ENCODE data around the gene OR52E6. TPM values are rescaled to one million over a fixed set of nuclear protein-coding genes. Genes with fewer than 3 reads are reported as not detected.

Gene OR52E6
- not detected for total RNA-seq

GRCh38 chr11:5841797-5842196 is at the start of gene OR52E6:
TSS of gene OR52E6 (minus strand) at chr11:5841897. CDS start at chr11:5841897, 0 bp downstream.
- no peak for DNase-seq

- DNase-seq, result no peak
These were observed 49.6 kb upstream of the OR52E6 start for GRCh38 chr11:5891216-5891800.

GRCh38 chr11:5887661-5888060 is 46.0 kb upstream of the OR52E6 start:
- no peak for DNase-seq

- no peak for DNase-seq
These were observed 45.5 kb upstream of the OR52E6 start for GRCh38 chr11:5887172-5887571.

GRCh38 chr11:5881756-5882155 is 40.1 kb upstream of the OR52E6 start:
- DNase-seq, result no peak

GRCh38 chr11:5880329-5880728 is 38.6 kb upstream of the OR52E6 start, which contains the start of gene OR52E4:
TSS of gene OR52E4 (plus strand) at chr11:5880629. CDS start at chr11:5884293, 3,664 bp downstream.
- no peak for DNase-seq

GRCh38 chr11:5878564-5878963 is 36.9 kb upstream of the OR52E6 start:
- no peak for DNase-seq

GRCh38 chr11:5865826-5866225 is 24.1 kb upstream of the OR52E6 start:
- no peak for DNase-seq

GRCh38 chr11:5857590-5857989 is 15.9 kb upstream of the OR52E6 start, which contains the start of gene OR52E8:
TSS of gene OR52E8 (minus strand) at chr11:5857690. CDS start at chr11:5857690, 0 bp downstream.
- no peak for DNase-seq

- DNase-seq, result no peak
These were observed 9.3 kb upstream of the OR52E6 start for GRCh38 chr11:5851002-5851401.

- no peak for DNase-seq
These were observed 6.0 kb upstream of the OR52E6 start for GRCh38 chr11:5847711-5848110.

- no peak for DNase-seq
These were observed 5.0 kb upstream of the OR52E6 start for GRCh38 chr11:5846701-5847100.

- DNase-seq, result no peak
These were observed 4.0 kb downstream of the OR52E6 start for GRCh38 chr11:5837695-5838094.

- no peak for DNase-seq
These were observed 8.3 kb downstream of the OR52E6 start for GRCh38 chr11:5833446-5833845.

- no peak for DNase-seq
These were observed 10.4 kb downstream of the OR52E6 start for GRCh38 chr11:5831196-5831829.

GRCh38 chr11:5818245-5818886 is 23.3 kb downstream of the OR52E6 start:
- DNase-seq, result no peak

GRCh38 chr11:5815534-5815933 is 26.2 kb downstream of the OR52E6 start:
- no peak for DNase-seq

GRCh38 chr11:5809905-5810795 is 31.5 kb downstream of the OR52E6 start:
- no peak for DNase-seq

- no peak for DNase-seq
These were observed 32.6 kb downstream of the OR52E6 start for GRCh38 chr11:5809122-5809519.

- peak; percentile 6 for DNase-seq
These were observed 33.1 kb downstream of the OR52E6 start, which contains the start of gene OR52N2 for GRCh38 chr11:5808500-5809121. TSS of gene OR52N2 (plus strand) at chr11:5808924. CDS start at chr11:5820336, 11,412 bp downstream.

GRCh38 chr11:5807580-5807979 is 34.1 kb downstream of the OR52E6 start:
- DNase-seq, result no peak

- DNase-seq, result no peak
These were observed 37.7 kb downstream of the OR52E6 start for GRCh38 chr11:5803982-5804381.
